Glutamatergic neuron (in vitro differentiated cells): ENCODE results near the gene ATP6V0D1. TPM values are rescaled to one million over a fixed set of nuclear protein-coding genes. Genes with fewer than 3 reads are reported as not detected.

Experiments
- DNase-seq: peaks from one replicate; pipeline ENCODE4 v3.0.0; 2022
- H3K27ac Mint-ChIP-seq: one replicate; pipeline ENCODE4 v1.8.0; 2020; ENCODE audit warnings: mild to moderate bottlenecking, mixed read lengths, inconsistent platforms; ENCODE audit not compliant: unreplicated experiment
- H3K27me3 Mint-ChIP-seq: one replicate; pipeline ENCODE4 v1.8.0; 2020; ENCODE audit warnings: mild to moderate bottlenecking, moderate library complexity, mixed read lengths, inconsistent platforms; ENCODE audit not compliant: unreplicated experiment
- H3K36me3 Mint-ChIP-seq: one replicate; pipeline ENCODE4 v1.8.0; 2020; ENCODE audit warnings: mild to moderate bottlenecking, mixed read lengths, inconsistent platforms; ENCODE audit not compliant: unreplicated experiment
- H3K4me1 Mint-ChIP-seq: one replicate; pipeline ENCODE4 v1.8.0; 2020; ENCODE audit warnings: mild to moderate bottlenecking, low read depth, mixed read lengths, inconsistent platforms; ENCODE audit not compliant: unreplicated experiment
- H3K4me3 Mint-ChIP-seq: one replicate; pipeline ENCODE4 v1.8.0; 2020; ENCODE audit warnings: mild to moderate bottlenecking, mixed read lengths, inconsistent platforms; ENCODE audit not compliant: unreplicated experiment
- H3K9me3 Mint-ChIP-seq: one replicate; pipeline ENCODE4 v1.8.0; 2020; ENCODE audit warnings: mild to moderate bottlenecking, moderate library complexity, mixed read lengths, inconsistent platforms; ENCODE audit not compliant: unreplicated experiment
- CTCF ChIP-seq: fragments of 200-600 bp; sonication (generic); IDR thresholded peaks from one replicate; pipeline ENCODE4 v1.5.0; 2021; ENCODE audit not compliant: partially characterized antibody, unreplicated experiment
- total RNA-seq: library from RNA; stranded (reverse); fragmentation: NEBNext Ultra II Directional; extraction: Animal tissue kit (Norgen Biotek cat#: 25700); gene quantifications from one replicate; pipeline ENCODE4 v1.2.1, GENCODE V29; 2021; ENCODE audit not compliant: unreplicated experiment

The ATP6V0D1 gene
- total RNA-seq, 1 donor from 2014 or later = 111 TPM

DNA sequence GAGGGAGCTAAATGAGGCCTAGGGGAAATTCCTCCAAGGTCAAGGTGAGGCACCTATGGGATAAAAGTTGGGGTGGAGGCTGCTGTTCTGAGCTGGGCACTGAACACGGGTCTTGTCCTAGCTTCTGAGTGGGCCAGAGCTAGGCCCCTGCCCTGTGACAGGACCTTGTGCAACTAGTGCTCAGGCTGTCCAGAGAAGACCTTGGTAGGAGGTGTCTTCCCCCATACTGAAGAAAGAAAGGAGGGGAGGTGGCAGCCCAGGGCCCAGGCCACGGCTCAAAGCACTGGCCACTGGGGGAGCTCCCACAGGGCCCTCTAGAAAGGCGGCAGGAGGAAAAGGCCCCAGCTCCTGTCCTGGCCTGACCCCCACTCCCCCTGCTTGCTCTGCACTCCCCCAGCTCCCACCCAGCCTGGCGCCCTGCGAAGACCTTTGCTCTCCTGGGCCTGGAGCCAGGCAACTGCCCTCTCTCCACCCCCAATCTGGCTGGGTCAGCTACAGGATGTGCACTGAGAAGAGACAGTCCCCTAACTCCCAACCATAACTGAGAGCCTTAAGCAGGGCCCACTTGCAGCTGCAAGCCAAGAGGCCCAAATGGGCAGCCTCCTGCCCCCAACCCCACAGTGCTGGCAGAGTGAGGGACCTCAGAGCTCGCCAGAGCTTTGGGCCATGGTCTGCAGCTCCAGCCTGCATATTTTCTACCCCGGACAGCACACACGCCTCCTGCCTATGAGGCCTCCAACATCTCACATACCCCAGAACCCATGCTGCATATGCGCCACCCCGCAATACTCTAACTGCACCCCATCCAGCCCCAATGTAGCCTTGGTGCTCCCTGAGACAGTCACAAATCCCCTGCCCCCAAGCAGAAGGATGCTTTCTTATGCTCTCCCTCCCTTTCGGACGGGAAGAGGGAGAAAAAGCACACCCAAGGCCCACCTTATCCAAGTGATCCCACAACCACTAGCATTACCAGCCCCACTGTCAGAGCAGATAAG is 34.7 kb downstream of the ATP6V0D1 start:
- TF ChIP-seq CTCF = no peak
- no peak for DNase-seq
- Mint-ChIP-seq H3K4me1 (peaks cover 27% of the 10 kb centered on the region), H3K27ac (peak overlapping the region; percentile 59), H3K27me3 (peaks cover 17% of the 10 kb centered on the region), H3K4me3 (peak overlapping the region; percentile 40), H3K36me3 (no peaks in the 10 kb centered on the region), H3K9me3 (no peaks in the 10 kb centered on the region)

DNA sequence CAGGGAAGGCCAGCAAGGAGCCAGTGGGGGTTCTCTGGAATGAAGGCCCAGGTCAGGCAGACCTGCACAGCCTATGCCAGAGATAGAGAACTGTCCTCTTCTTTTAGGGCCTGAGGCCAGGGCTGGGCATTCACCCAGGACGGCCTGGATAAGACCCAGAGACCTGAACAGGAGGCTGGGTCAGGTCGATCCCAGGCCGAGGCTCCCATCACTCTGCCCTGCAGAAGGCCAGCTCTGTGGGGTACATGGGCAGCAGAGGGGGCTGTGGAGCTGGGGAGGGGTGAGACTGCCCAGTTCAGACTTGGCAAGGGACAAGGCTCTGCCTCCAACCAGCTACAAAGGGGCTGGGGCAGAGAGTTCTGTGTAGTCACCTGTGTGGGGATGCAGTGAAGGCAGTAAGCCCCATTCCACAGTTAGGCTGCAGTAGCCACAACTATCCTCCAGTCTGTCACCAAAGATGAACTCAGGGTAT is 35.5 kb downstream of the ATP6V0D1 start:
- no peak for DNase-seq
- Mint-ChIP-seq H3K9me3 (no peaks in the 10 kb centered on the region), H3K27ac (no peak overlapping the region), H3K27me3 (peaks cover 15% of the 10 kb centered on the region), H3K4me3 (no peak overlapping the region), H3K4me1 (peaks cover 27% of the 10 kb centered on the region), H3K36me3 (no peaks in the 10 kb centered on the region)
- no peak for TF ChIP-seq CTCF

DNA sequence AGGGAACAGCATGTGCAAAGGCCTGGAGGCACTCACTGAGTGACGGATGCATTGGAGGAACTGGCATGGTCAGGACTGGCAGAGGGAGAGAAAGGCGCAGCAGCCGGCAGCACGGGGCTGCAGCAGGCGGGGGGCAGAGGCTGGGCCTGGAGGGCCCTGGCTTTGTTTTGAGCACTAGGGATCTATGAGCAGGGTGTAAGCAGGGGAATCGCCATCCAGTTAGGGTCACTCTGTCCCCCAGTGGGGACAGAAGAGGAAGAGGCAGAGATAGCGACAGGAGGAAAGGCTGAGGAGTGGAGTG is 35.9 kb downstream of the ATP6V0D1 start:
- Mint-ChIP-seq H3K4me3 (no peak overlapping the region), H3K9me3 (no peaks in the 10 kb centered on the region), H3K27me3 (peaks cover 12% of the 10 kb centered on the region), H3K36me3 (no peaks in the 10 kb centered on the region), H3K27ac (peak overlapping the region; percentile 11), H3K4me1 (peaks cover 27% of the 10 kb centered on the region)
- no peak for DNase-seq
- TF ChIP-seq CTCF = no peak

GRCh38 chr16:67444259-67445125 is 36.5 kb downstream of the ATP6V0D1 start:
- peak overlapping the region; percentile 76 for H3K27ac Mint-ChIP-seq
- H3K27me3 Mint-ChIP-seq = peaks cover 13% of the 10 kb centered on the region
- no peaks in the 10 kb centered on the region for H3K36me3 Mint-ChIP-seq
- TF ChIP-seq CTCF = no peak
- peaks cover 25% of the 10 kb centered on the region for H3K4me1 Mint-ChIP-seq
- no peak for DNase-seq
- no peak overlapping the region for H3K4me3 Mint-ChIP-seq
- H3K9me3 Mint-ChIP-seq = no peaks in the 10 kb centered on the region

- Mint-ChIP-seq H3K4me3 (no peak overlapping the region), H3K27ac (no peak overlapping the region), H3K9me3 (no peaks in the 10 kb centered on the region), H3K4me1 (peaks cover 21% of the 10 kb centered on the region), H3K27me3 (peaks cover 14% of the 10 kb centered on the region), H3K36me3 (no peaks in the 10 kb centered on the region)
- DNase-seq = no peak
- TF ChIP-seq CTCF = no peak
Observed at GRCh38 chr16:67443265-67443664, 37.7 kb downstream of the ATP6V0D1 start.
